Endothelial cell (in vitro differentiated cells): ENCODE measurements around the gene SDK2. TPM values are rescaled to one million over a fixed set of nuclear protein-coding genes. Genes with fewer than 3 reads are reported as not detected.
"Not testable (repeated sequence)": the region's sequence is repeated elsewhere in the genome, so short reads cannot be mapped to it uniquely, and the experiment has no call there.

Experiments
- DNase-seq: peaks from one replicate; pipeline ENCODE4 v3.0.0; 2021; ENCODE audit warnings: low spot score
- H3K27ac Mint-ChIP-seq: one replicate; pipeline ENCODE4 v1.8.0; 2021; ENCODE audit warnings: mixed read lengths, inconsistent platforms; ENCODE audit not compliant: unreplicated experiment
- H3K27me3 Mint-ChIP-seq: one replicate; pipeline ENCODE4 v1.8.0; 2021; ENCODE audit warnings: mild to moderate bottlenecking, moderate library complexity, mixed read lengths, inconsistent platforms; ENCODE audit not compliant: unreplicated experiment
- H3K36me3 Mint-ChIP-seq: one replicate; pipeline ENCODE4 v1.8.0; 2021; ENCODE audit warnings: mild to moderate bottlenecking, low read depth, mixed read lengths, inconsistent platforms; ENCODE audit not compliant: unreplicated experiment
- H3K4me1 Mint-ChIP-seq: one replicate; pipeline ENCODE4 v1.8.0; 2021; ENCODE audit warnings: mild to moderate bottlenecking, mixed read lengths, inconsistent platforms; ENCODE audit not compliant: unreplicated experiment
- H3K4me3 Mint-ChIP-seq: one replicate; pipeline ENCODE4 v1.8.0; 2021; ENCODE audit warnings: mild to moderate bottlenecking, mixed read lengths, inconsistent platforms; ENCODE audit not compliant: unreplicated experiment
- H3K9me3 Mint-ChIP-seq: one replicate; pipeline ENCODE4 v1.8.0; 2021; ENCODE audit warnings: mixed read lengths, inconsistent platforms; ENCODE audit not compliant: unreplicated experiment
- CTCF ChIP-seq: fragments of 200-600 bp; sonication (generic); IDR thresholded peaks from one replicate; pipeline ENCODE4 v1.5.0; 2021; ENCODE audit warnings: antibody characterized with exemption; ENCODE audit not compliant: unreplicated experiment
- total RNA-seq: library from RNA; stranded (reverse); fragmentation: NEBNext Ultra II Directional; extraction: Animal tissue kit (Norgen Biotek cat#: 25700); gene quantifications from one replicate; pipeline ENCODE4 v1.2.1, GENCODE V29; 2021; ENCODE audit not compliant: unreplicated experiment

Gene SDK2
- total RNA-seq, 1 donor from 2014 or later: 2.4 TPM

- no peak overlapping the region for H3K4me3 Mint-ChIP-seq
Observed at GRCh38 chr17:73474370-73474988, 169.8 kb downstream of the SDK2 start.

GRCh38 chr17:73472715-73473114 lies 171.5 kb downstream of the SDK2 start:
- not testable (repeated sequence) for H3K4me3 Mint-ChIP-seq, H3K27me3 Mint-ChIP-seq, H3K36me3 Mint-ChIP-seq, H3K27ac Mint-ChIP-seq, H3K9me3 Mint-ChIP-seq, DNase-seq, H3K4me1 Mint-ChIP-seq

More at GRCh38 chr17:73474370-73474988, 169.8 kb downstream of the SDK2 start:
- no peaks in the 10 kb centered on the region for H3K9me3 Mint-ChIP-seq
- H3K36me3 Mint-ChIP-seq: no peaks in the 10 kb centered on the region
- H3K27me3 Mint-ChIP-seq: peaks cover 7% of the 10 kb centered on the region
- DNase-seq: no peak
- H3K27ac Mint-ChIP-seq: no peak overlapping the region
- no peaks in the 10 kb centered on the region for H3K4me1 Mint-ChIP-seq
- TF ChIP-seq CTCF: no peak

GRCh38 chr17:73471924-73472323 lies 172.3 kb downstream of the SDK2 start:
- no peaks in the 10 kb centered on the region for H3K4me1 Mint-ChIP-seq
- TF ChIP-seq CTCF: no peak
- H3K27me3 Mint-ChIP-seq: peaks cover 5% of the 10 kb centered on the region
- H3K9me3 Mint-ChIP-seq: no peaks in the 10 kb centered on the region
- no peak overlapping the region for H3K27ac Mint-ChIP-seq
- H3K4me3 Mint-ChIP-seq: no peak overlapping the region
- H3K36me3 Mint-ChIP-seq: no peaks in the 10 kb centered on the region
- DNase-seq: no peak

GRCh38 chr17:73470316-73470826 lies 173.9 kb downstream of the SDK2 start:
- DNase-seq: no peak
- no peaks in the 10 kb centered on the region for H3K4me1 Mint-ChIP-seq
- H3K27me3 Mint-ChIP-seq: peaks cover 5% of the 10 kb centered on the region
- no peak overlapping the region for H3K4me3 Mint-ChIP-seq
- no peak for TF ChIP-seq CTCF
- no peaks in the 10 kb centered on the region for H3K36me3 Mint-ChIP-seq
- no peaks in the 10 kb centered on the region for H3K9me3 Mint-ChIP-seq
- no peak overlapping the region for H3K27ac Mint-ChIP-seq

- no peak overlapping the region for H3K4me3 Mint-ChIP-seq
- H3K4me1 Mint-ChIP-seq: no peaks in the 10 kb centered on the region
- no peaks in the 10 kb centered on the region for H3K36me3 Mint-ChIP-seq
- no peak for DNase-seq
- TF ChIP-seq CTCF: no peak
- no peak overlapping the region for H3K27ac Mint-ChIP-seq
- peaks cover 5% of the 10 kb centered on the region for H3K27me3 Mint-ChIP-seq
- H3K9me3 Mint-ChIP-seq: no peaks in the 10 kb centered on the region
Observed at GRCh38 chr17:73469311-73469710, 174.9 kb downstream of the SDK2 start.
